ENCODE results near the gene ZNF593OS.

DNA sequence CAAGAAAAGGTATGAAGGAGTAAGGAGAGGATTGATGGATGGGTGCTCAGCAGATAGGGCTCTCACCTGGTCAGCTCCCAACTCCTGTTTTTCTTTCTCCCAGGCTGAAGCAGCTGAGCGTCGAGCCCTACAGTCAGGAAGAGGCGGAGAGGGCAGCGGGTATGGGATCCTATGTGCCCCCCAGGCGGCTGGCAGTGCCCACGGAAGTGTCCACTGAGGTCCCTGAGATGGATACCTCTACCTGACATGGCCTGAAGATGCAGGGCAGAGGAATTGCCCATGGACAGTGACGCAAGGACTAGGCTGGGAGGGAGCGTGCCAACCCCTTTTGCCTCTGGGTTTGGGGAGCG, 1.2 kb downstream of the ZNF593OS start:
- TF ChIP-seq, protein P1, sequence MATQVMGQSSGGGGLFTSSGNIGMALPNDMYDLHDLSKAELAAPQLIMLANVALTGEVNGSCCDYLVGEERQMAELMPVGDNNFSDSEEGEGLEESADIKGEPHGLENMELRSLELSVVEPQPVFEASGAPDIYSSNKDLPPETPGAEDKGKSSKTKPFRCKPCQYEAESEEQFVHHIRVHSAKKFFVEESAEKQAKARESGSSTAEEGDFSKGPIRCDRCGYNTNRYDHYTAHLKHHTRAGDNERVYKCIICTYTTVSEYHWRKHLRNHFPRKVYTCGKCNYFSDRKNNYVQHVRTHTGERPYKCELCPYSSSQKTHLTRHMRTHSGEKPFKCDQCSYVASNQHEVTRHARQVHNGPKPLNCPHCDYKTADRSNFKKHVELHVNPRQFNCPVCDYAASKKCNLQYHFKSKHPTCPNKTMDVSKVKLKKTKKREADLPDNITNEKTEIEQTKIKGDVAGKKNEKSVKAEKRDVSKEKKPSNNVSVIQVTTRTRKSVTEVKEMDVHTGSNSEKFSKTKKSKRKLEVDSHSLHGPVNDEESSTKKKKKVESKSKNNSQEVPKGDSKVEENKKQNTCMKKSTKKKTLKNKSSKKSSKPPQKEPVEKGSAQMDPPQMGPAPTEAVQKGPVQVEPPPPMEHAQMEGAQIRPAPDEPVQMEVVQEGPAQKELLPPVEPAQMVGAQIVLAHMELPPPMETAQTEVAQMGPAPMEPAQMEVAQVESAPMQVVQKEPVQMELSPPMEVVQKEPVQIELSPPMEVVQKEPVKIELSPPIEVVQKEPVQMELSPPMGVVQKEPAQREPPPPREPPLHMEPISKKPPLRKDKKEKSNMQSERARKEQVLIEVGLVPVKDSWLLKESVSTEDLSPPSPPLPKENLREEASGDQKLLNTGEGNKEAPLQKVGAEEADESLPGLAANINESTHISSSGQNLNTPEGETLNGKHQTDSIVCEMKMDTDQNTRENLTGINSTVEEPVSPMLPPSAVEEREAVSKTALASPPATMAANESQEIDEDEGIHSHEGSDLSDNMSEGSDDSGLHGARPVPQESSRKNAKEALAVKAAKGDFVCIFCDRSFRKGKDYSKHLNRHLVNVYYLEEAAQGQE (IDR thresholded peaks at IDR 0.05; ENCODE audit: insufficient read depth in 1 of 2, low read depth in 2 of 2, low read length in 2 of 2), result no peak
- TF ChIP-seq POLR2AphosphoS5 (IDR thresholded peaks at IDR 0.05; ENCODE audit: low read depth, low read length), result no peak
